Skin of body (tissue), 2 donors: ENCODE results near the gene ARAP1. TPM values are rescaled to one million over a fixed set of nuclear protein-coding genes. Genes with fewer than 3 reads are reported as not detected.

Source experiments
- DNase-seq: peaks from one replicate; lab custom pipeline; 2025; lab: John Stamatoyannopoulos, UW
- total RNA-seq: library from RNA; depleted of rRNA; stranded (reverse); fragments of >200 nt; gene quantifications from one replicate; pipeline ENCODE4 v1.2.3, GENCODE V29; 2014

ARAP1 gene
- total RNA-seq, 1 donor from 2014 or later: 76.8 TPM

- DNase-seq: peak; percentile 54
Observed at GRCh38 chr11:72724851-72725723, 27.1 kb downstream of the ARAP1 start.

GRCh38 chr11:72724021-72724551, 28.1 kb downstream of the ARAP1 start:
- DNase-seq: no peak

GRCh38 chr11:72723508-72723907, 28.7 kb downstream of the ARAP1 start:
- no peak for DNase-seq

GRCh38 chr11:72722050-72722748, 30.0 kb downstream of the ARAP1 start:
- peak; percentile 90 for DNase-seq

DNA sequence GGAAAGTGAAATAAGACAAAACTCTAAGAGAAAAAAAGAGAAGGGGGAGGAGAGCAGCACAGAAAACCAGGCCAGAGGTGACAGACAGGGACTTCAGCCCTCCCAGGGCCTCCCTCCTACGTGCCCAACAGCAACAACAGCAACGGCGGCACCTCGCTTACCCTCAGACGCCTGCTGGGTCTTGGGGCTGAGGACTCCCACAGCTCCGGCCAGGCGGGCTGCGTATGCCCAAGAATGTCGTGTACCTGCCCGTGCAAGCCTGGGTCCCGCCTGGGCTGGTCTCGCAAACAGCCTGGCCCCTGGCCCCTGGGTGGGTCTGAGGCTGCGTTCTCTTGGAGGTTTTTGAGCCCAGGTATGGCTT, 30.5 kb downstream of the ARAP1 start:
- DNase-seq: no peak

DNA sequence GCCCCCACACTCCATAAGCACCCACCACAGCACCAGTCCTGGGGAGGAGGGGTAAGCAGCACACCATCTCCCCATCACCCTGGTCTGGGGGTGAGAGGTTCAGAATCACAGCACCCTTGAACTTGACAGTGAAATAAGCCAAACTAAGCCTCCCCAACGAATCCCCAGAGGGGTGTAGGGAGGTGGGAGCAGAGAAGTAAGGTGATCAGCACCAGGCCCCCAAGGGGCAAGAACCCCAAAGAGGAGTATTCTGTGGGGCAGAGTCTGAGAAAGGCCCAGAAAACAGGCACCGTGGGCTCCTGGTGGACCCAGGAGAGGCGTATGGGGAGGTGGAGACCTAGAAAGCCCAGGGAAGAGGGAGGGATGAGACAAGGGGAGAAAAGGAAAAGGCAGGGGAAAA, 30.9 kb downstream of the ARAP1 start:
- no peak for DNase-seq

DNA sequence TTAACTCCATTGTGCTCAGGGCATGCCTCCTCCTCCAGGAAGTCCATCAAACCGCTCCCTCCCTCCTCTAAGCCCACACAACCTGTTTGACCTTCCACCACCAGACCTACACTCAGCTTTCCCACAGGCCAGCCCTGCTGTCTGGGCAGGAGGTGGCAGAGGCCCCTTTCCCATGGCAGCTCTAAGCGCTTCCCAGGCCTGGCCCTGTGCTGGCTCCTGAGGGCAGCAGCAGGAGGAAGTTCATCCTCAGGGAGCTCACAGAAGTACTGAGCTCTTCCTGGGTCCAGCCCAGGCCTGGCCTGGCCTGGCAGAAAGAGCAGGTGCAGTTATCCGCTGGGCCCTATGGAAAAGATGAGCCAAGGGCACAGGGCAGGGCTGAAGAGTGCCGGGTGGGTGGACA, 31.4 kb downstream of the ARAP1 start:
- no peak for DNase-seq

DNA sequence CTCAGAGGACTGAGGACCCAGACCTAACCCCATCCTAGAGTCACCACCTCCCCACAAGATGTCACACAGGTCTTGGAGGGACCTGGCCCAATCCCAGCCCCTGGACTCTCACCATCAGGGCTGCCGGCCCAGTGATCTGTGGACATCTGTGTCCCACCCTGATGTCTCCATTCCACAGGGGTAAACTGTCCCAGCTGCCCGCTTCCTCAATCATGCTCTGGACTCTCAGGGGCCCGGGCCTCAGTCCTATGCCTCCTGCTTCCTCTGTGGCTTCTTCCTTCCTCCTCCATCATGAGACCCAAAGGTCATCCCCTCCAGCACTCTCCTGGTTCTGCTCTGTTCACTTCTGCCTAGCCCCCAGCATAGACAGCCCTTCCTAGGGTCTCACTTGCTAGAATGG, 32.2 kb downstream of the ARAP1 start:
- DNase-seq: no peak

GRCh38 chr11:72719551-72719950, 32.7 kb downstream of the ARAP1 start:
- DNase-seq: no peak

GRCh38 chr11:72719144-72719543, 33.1 kb downstream of the ARAP1 start:
- DNase-seq: no peak

GRCh38 chr11:72718101-72718501, 34.1 kb downstream of the ARAP1 start:
- DNase-seq: no peak

- no peak for DNase-seq
Observed at GRCh38 chr11:72716788-72717435, 35.3 kb downstream of the ARAP1 start.

GRCh38 chr11:72716290-72716689, 35.9 kb downstream of the ARAP1 start:
- DNase-seq: no peak

GRCh38 chr11:72712841-72713240, 39.4 kb downstream of the ARAP1 start:
- DNase-seq: no peak

- DNase-seq: no peak
Observed at GRCh38 chr11:72712168-72712751, 39.9 kb downstream of the ARAP1 start.

GRCh38 chr11:72711141-72711540, 41.1 kb downstream of the ARAP1 start:
- no peak for DNase-seq

DNA sequence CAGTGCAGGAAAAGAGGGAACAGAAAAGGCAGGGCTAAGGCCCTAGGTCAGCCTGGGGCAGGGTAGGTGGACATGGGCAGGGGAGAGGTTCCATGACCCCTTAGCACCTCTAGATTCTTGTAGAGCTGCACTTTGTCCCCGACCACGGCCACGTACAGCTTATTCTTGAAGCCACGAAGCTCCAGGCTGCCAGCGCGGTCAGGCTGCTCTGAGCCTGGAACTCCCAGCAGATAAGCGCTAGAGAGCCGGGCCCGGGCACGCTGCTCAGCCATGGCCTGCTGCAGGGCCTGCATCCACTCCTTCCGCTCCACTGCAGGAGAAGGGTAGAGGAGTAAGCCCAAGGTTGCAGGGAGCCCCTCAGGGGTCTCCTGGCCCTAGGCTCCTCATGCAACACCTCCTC, 41.9 kb downstream of the ARAP1 start:
- DNase-seq: no peak

GRCh38 chr11:72709478-72710238, 42.5 kb downstream of the ARAP1 start:
- DNase-seq: no peak

- no peak for DNase-seq
Observed at GRCh38 chr11:72707032-72707431, 45.2 kb downstream of the ARAP1 start.

DNA sequence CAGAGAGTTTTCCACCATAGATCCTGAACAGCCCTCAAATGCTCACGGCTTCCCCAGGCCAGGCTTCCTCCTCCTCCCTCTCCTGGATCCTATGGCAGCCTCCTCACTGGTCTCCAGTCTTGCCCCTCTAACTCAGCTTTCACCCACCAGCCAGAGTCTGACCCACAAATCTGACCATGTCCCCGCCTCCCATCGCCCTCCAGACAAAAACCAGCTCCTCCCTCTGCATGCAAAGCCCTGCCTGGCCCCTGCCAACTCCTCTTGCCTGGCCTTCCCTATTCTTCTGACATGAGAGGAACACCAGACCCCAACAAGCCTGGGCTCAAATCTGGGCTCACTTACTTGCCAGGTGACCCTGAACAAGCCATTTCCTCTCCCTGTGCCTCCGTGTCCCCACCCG, 45.6 kb downstream of the ARAP1 start:
- no peak for DNase-seq
